GM12878 (cell line): ENCODE results near the gene SLC2A9. TPM values are rescaled to one million over a fixed set of nuclear protein-coding genes. Genes with fewer than 3 reads are reported as not detected.

ENCODE experiments used
- ASH2L ChIP-seq: fragments of 300-600, 200-600 bp; sonication (generic); IDR thresholded peaks from 2 replicates; pipeline ENCODE4 v1.6.1; 2017; ENCODE audit warnings: low read depth, mild to moderate bottlenecking, borderline replicate concordance
- ATF2 ChIP-seq: IDR thresholded peaks from 2 replicates; pipeline ENCODE4 v1.6.1; 2012; ENCODE audit warnings: low read length, inconsistent platforms
- ATF7 ChIP-seq: fragments of 450-650 bp; IDR thresholded peaks from 2 replicates; pipeline ENCODE4 v1.6.1; 2016; ENCODE audit warnings: low read depth, mild to moderate bottlenecking
- BRCA1 ChIP-seq: IDR thresholded peaks from 2 replicates; pipeline ENCODE4 v1.6.1; 2011; ENCODE audit warnings: low read depth, low read length, improper control_type of control experiment
- CBX3 ChIP-seq: fragments of 200-600 bp; sonication (generic); IDR thresholded peaks from 2 replicates; pipeline ENCODE4 v1.6.1; 2016; ENCODE audit warnings: low read depth, borderline replicate concordance
- CBX5 ChIP-seq: sonication (generic); IDR thresholded peaks from 2 replicates; pipeline ENCODE4 v1.6.1; 2016; ENCODE audit warnings: low read depth, moderate library complexity, mild to moderate bottlenecking, inconsistent platforms
- CHD1 ChIP-seq: IDR thresholded peaks from 2 replicates; pipeline ENCODE4 v1.6.1; 2012; ENCODE audit warnings: low read depth, low read length, improper control_type of control experiment
- E4F1 ChIP-seq: fragments of 450-650 bp; IDR thresholded peaks from 2 replicates; pipeline ENCODE4 v1.6.1; 2018; ENCODE audit warnings: borderline replicate concordance, mild to moderate bottlenecking; ENCODE audit not compliant: partially characterized antibody
- EGR1 ChIP-seq, 2 experiments: IDR thresholded peaks; 1 replicate in 1 of 2; 2 replicates in 1 of 2; pipeline ENCODE4 v1.6.1; 2011 to 2012; ENCODE audit warnings: low read depth in 2 of 2, low read length in 2 of 2, borderline replicate concordance in 1 of 2, mild to moderate bottlenecking in 1 of 2, moderate library complexity in 1 of 2
- FOS ChIP-seq: IDR thresholded peaks from 3 replicates; pipeline ENCODE4 v1.6.1; 2011; ENCODE audit warnings: borderline replicate concordance; ENCODE audit not compliant: insufficient read length; ENCODE audit errors: extremely low read depth
- FOXK2 ChIP-seq: fragments of 450-650 bp; IDR thresholded peaks from 2 replicates; pipeline ENCODE4 v1.6.1; 2017; ENCODE audit warnings: mild to moderate bottlenecking, moderate library complexity
- FOXM1 ChIP-seq: IDR thresholded peaks from 2 replicates; pipeline ENCODE4 v1.6.1; 2012; ENCODE audit warnings: low read depth, mild to moderate bottlenecking, inconsistent platforms, low read length, moderate library complexity
- HDGF ChIP-seq: fragments of 450-650 bp; IDR thresholded peaks from 2 replicates; pipeline ENCODE4 v1.6.1; 2016; ENCODE audit warnings: antibody characterized with exemption
- IRF4 ChIP-seq: IDR thresholded peaks from 2 replicates; pipeline ENCODE4 v1.6.1; 2011; ENCODE audit warnings: low read depth, low read length
- JUND ChIP-seq: IDR thresholded peaks from 2 replicates; pipeline ENCODE4 v1.6.1; 2012; ENCODE audit warnings: low read depth, mild to moderate bottlenecking, low read length, improper control_type of control experiment, moderate library complexity
- KAT2A ChIP-seq: conservative IDR thresholded peaks from 2 replicates; pipeline ENCODE4 v1.6.1; 2011; ENCODE audit warnings: low read depth, low read length; ENCODE audit not compliant: control insufficient read depth
- MLLT1 ChIP-seq: fragments of 450-650 bp; IDR thresholded peaks from 2 replicates; pipeline ENCODE4 v1.6.1; 2016; ENCODE audit warnings: mild to moderate bottlenecking
- MTA2 ChIP-seq: fragments of 450-650 bp; IDR thresholded peaks from 2 replicates; pipeline ENCODE4 v1.6.1; 2016; ENCODE audit warnings: low read depth, mild to moderate bottlenecking, moderate library complexity
- MTA3 ChIP-seq: IDR thresholded peaks from 2 replicates; pipeline ENCODE4 v1.6.1; 2012; ENCODE audit warnings: low read length, inconsistent platforms, borderline replicate concordance
- MYB ChIP-seq: fragments of 150-350 bp; IDR thresholded peaks from 2 replicates; pipeline ENCODE4 v1.6.1; 2014; ENCODE audit warnings: mild to moderate bottlenecking, low read depth, low read length, borderline replicate concordance
- NFYA ChIP-seq: IDR thresholded peaks from 2 replicates; pipeline ENCODE4 v1.6.1; 2011; ENCODE audit warnings: low read depth, mild to moderate bottlenecking, low read length, improper control_type of control experiment, borderline replicate concordance
- PML ChIP-seq: IDR thresholded peaks from 2 replicates; pipeline ENCODE4 v1.6.1; 2012; ENCODE audit warnings: low read length, inconsistent platforms
- RELA ChIP-seq: fragments of 450-650 bp; IDR thresholded peaks from 2 replicates; pipeline ENCODE4 v1.8.0; 2014; ENCODE audit warnings: borderline replicate concordance; ENCODE audit not compliant: partially characterized antibody
- SP1 ChIP-seq: IDR thresholded peaks from one replicate; pipeline ENCODE4 v1.6.1; 2011; ENCODE audit warnings: low read depth, low read length
- TAF1 ChIP-seq: IDR thresholded peaks from 2 replicates; pipeline ENCODE4 v1.6.1; 2011; ENCODE audit warnings: mild to moderate bottlenecking, low read depth, low read length, borderline replicate concordance
- ZNF24 ChIP-seq: fragments of 450-650 bp; IDR thresholded peaks from 2 replicates; pipeline ENCODE4 v1.6.1; 2017; ENCODE audit warnings: antibody characterized with exemption, mild to moderate bottlenecking
- polyA plus RNA-seq, 11 experiments: library from polyadenylated mRNA; depleted of rRNA in 4 of 11; unstranded in 6 of 11; stranded (reverse) in 5 of 11; fragments of >200 nt; fragmentation: Nextera tagmentation in 4 of 11; fragmentation: Illumina TruSeq in 1 of 11; extraction: Ambion mirVana in 4 of 11; extraction: Trizol in 1 of 11; gene quantifications; 1 replicate in 1 of 11; 2 replicates in 10 of 11; pipeline versions ENCODE4 v1.2.1 to v1.2.3, GENCODE V29; 2011 to 2016; ENCODE audit warnings: inconsistent platforms in 2 of 11, missing spikeins in 2 of 11, low read depth in 1 of 11
- total RNA-seq, 4 experiments: library from RNA; depleted of rRNA in 3 of 4; stranded (reverse); fragments of >200 nt in 3 of 4; fragmentation: Illumina TruSeq in 1 of 4; extraction: Trizol in 1 of 4; gene quantifications; 2 replicates each; pipeline versions ENCODE4 v1.2.1 to v1.2.3, GENCODE V29; 2013 to 2021

Gene SLC2A9
- total and polyA plus RNA-seq, 10 of the 15 experiments (the other 5 are each of a cell fraction or from before 2014, with no cell fraction given): 0.28 to 2.8 (median 1.2) TPM

DNA sequence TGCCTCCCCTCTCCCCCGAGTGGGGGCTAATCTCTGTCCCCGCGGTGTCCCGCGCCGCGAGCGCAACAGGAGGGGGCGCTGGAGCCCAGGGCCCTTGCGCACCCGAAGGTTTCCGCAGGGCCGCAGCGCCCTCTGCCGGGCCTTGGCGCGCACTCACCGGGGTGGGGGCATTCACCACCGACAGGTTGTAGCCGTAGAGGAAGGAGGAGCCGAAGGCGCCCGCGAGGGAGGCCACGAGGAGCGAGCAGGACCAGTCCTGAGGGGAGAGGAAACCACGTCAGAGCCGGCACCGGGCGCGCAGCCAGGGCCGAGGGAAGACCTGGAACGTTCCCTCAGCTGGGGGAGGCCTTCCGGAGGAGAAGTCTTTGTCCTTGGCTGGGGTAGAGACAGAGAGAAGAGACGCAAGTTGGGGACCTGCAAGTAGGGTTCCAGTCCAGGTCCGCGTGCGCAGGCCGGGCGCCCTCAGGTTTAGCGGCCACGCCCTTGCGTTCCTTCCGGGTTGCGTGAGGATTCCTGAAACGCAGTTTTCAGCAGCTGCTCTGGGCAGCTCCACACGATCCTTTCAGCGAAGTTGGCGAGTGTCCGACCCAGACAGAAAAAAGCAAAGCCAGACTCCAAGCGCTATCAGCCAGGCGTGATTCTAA, 2.4 kb downstream of the SLC2A9 start (continued):
- TF ChIP-seq RELA (no peak), EGR1 (IDR thresholded peaks at IDR 0.05; ENCODE audit: borderline replicate concordance in 1 of 2, low read depth in 2 of 2, low read length in 2 of 2) (no peak), FOXK2 (no peak), MTA2 (no peak), MTA3 (no peak), CBX3 (no peak), ATF7 (no peak), FOS (no peak), PML (no peak), ASH2L (no peak), E4F1 (no peak), ATF2 (no peak), FOXM1 (no peak), TAF1 (0 out of 2 replicates have a peak, but pooled peaks have one; percentile 24), KAT2A (no peak), SP1 (no peak), MLLT1 (no peak; the same call in 1 of the 2 replicates), HDGF (peak; percentile 47; the same call in 1 of the 2 replicates), CBX5 (no peak), BRCA1 (no peak), NFYA (no peak), CHD1 (no peak), JUND (no peak), IRF4 (no peak), MYB (no peak), ZNF24 (no peak)
